HepG2 (cell line): Measurements from ENCODE around the gene MAPRE3. TPM values are rescaled to one million over a fixed set of nuclear protein-coding genes. Genes with fewer than 3 reads are reported as not detected.

Experiments
- DNMT1 ChIP-seq: sonication (generic); formaldehyde crosslinking; IDR thresholded peaks from 2 replicates; pipeline ENCODE4 v1.5.1; 2020; ENCODE audit warnings: mild to moderate bottlenecking, missing genetic modification reagents
- GABPA ChIP-seq, 2 experiments: IDR thresholded peaks; 2 replicates each; pipeline ENCODE4 v1.6.1; 2011 to 2016; ENCODE audit warnings: low read depth in 2 of 2, low read length in 1 of 2, missing biosample characterization in 1 of 2, missing genetic modification characterization in 1 of 2
- UBTF ChIP-seq: sonication (generic); formaldehyde crosslinking; IDR thresholded peaks from 2 replicates; pipeline ENCODE4 v1.4.0; 2020; ENCODE audit warnings: mild to moderate bottlenecking, missing genetic modification reagents
- ZNF446 ChIP-seq: sonication (generic); formaldehyde crosslinking; IDR thresholded peaks from 2 replicates; pipeline ENCODE4 v1.5.0; 2020; ENCODE audit warnings: mild to moderate bottlenecking, missing genetic modification reagents
- ZNF510 ChIP-seq: sonication (generic); formaldehyde crosslinking; IDR thresholded peaks from 2 replicates; pipeline ENCODE4 v1.4.0; 2020; ENCODE audit warnings: low read depth, mild to moderate bottlenecking, missing genetic modification reagents
- ZNF720 ChIP-seq: sonication (generic); formaldehyde crosslinking; IDR thresholded peaks from 2 replicates; pipeline ENCODE4 v1.4.0; 2020; ENCODE audit warnings: missing genetic modification reagents
- ZNF724P ChIP-seq: sonication (generic); formaldehyde crosslinking; IDR thresholded peaks from 2 replicates; pipeline ENCODE4 v1.8.0; 2022; ENCODE audit warnings: missing genetic modification reagents, borderline replicate concordance
- polyA plus RNA-seq, 8 experiments: library from polyadenylated mRNA; depleted of rRNA in 3 of 8; stranded (reverse) in 7 of 8; unstranded in 1 of 8; fragments of >200 nt; fragmentation: Illumina TruSeq in 4 of 8; extraction: Trizol in 4 of 8; gene quantifications; 2 replicates each; pipeline versions ENCODE4 v1.2.1 to v1.2.3, GENCODE V29; 2011 to 2016; ENCODE audit warnings: low read depth in 4 of 8, missing spikeins in 1 of 8, mixed read lengths in 1 of 8; ENCODE audit not compliant: insufficient read depth in 1 of 8
- total RNA-seq, 5 experiments: library from RNA; depleted of rRNA; stranded (reverse); fragments of >200 nt; fragmentation: Illumina TruSeq; extraction: Trizol; gene quantifications; 2 replicates each; pipeline ENCODE4 v1.2.3, GENCODE V29; 2016; ENCODE audit warnings: low read depth in 1 of 5
- TF ChIP-seq, protein P1 (sequence below): sonication (generic); formaldehyde crosslinking; conservative IDR thresholded peaks from 2 replicates; pipeline ENCODE4 v1.4.0; 2020; ENCODE audit warnings: missing genetic modification reagents

MAPRE3 gene
- total and polyA plus RNA-seq, 2 of the 13 experiments (the other 11 are each of a cell fraction or from before 2014, with no cell fraction given), result 0.31 to 0.91 TPM

- TF ChIP-seq, protein P1, sequence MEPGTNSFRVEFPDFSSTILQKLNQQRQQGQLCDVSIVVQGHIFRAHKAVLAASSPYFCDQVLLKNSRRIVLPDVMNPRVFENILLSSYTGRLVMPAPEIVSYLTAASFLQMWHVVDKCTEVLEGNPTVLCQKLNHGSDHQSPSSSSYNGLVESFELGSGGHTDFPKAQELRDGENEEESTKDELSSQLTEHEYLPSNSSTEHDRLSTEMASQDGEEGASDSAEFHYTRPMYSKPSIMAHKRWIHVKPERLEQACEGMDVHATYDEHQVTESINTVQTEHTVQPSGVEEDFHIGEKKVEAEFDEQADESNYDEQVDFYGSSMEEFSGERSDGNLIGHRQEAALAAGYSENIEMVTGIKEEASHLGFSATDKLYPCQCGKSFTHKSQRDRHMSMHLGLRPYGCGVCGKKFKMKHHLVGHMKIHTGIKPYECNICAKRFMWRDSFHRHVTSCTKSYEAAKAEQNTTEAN, result peak; percentile 94
- TF ChIP-seq DNMT1 (CRISPR knock-in tag), result no peak
- no peak; the same call in 1 of the 2 replicates for TF ChIP-seq ZNF510 (CRISPR knock-in tag)
- peak; percentile 48; the same call in 1 of the 2 replicates for TF ChIP-seq ZNF720 (CRISPR knock-in tag)
- no peak; the same call in 1 of the 2 replicates for TF ChIP-seq UBTF
- TF ChIP-seq ZNF446 (CRISPR knock-in tag), result peak; percentile 91
- TF ChIP-seq ZNF724P (CRISPR knock-in tag), result peak; percentile 95
- TF ChIP-seq GABPA (IDR thresholded peaks at IDR 0.05; ENCODE audit: low read depth, low read length), result no peak; the same call in 1 of the 2 replicates
- peak; percentile 76 for TF ChIP-seq GABPA (CRISPR knock-in tag; IDR thresholded peaks at IDR 0.05; ENCODE audit: low read depth)
- TF ChIP-seq, all 625 proteins: peak for 446
Measured at GRCh38 chr2:27050996-27051901, 80.8 kb downstream of the MAPRE3 start, which contains the start of gene AGBL5 (continued).
